Astrocyte of the cerebellum (primary cell): Measurements from ENCODE around the gene GTPBP8.

Experiments used
- DNase-seq: peaks from one replicate; pipeline ENCODE4 v3.0.0-alpha.2; 2011; ENCODE audit warnings: low read depth
- H3K4me3 ChIP-seq: 2 replicates; pipeline ENCODE4 v1.5.1; 2011; ENCODE audit warnings: mild to moderate bottlenecking, low read depth, low read length, moderate library complexity
- in situ Hi-C: cut with HindIII; loops from 2 replicates; pipeline ENCODE4 v1.10.0; 2017; ENCODE audit warnings: low sequenced_read_pairs
- TF ChIP-seq, protein P1 (sequence below): IDR thresholded peaks from 2 replicates; pipeline ENCODE4 v1.5.1; 2012; ENCODE audit warnings: low read length, low read depth, moderate library complexity, mild to moderate bottlenecking; ENCODE audit errors: missing control alignments

The GTPBP8 gene

DNA sequence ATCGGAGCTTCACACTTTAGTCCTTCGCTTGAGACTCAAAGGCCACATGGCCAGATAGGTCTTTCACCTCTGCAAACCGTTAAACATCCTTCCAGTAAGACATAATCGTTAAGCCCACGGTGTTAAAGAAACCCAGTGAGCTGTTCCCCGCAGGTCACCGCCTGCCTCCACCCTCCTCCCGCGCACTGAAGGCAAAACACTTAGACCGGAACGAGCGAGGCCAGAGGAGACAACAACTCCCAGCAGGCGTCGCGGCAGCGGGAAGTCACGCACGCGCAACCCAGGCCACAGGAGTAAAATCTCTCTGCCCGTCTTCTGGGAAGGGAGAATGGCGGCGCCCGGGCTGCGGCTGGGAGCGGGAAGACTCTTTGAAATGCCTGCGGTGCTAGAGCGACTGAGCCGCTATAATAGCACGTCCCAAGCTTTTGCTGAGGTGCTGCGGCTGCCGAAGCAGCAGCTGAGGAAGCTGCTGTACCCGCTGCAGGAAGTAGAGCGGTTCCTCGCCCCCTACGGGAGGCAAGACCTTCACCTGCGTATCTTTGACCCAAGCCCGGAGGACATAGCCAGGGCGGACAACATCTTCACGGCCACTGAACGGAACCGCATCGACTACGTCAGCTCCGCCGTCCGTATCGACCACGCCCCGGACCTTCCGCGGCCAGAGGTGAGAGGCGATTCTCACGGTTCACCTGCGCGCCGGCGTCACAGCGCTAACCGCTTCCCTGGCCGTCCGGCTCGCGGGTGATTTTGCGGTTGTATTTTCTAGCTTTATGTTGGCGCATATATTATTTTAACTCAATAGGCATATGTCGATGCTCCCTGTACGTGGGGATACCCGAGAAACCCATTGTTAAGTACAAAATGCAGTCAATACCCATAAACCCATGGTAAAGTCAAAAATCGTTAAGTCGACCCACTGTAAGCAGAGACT is at the start of gene GTPBP8:
TSS of gene GTPBP8 (plus strand) at position 313 of the 931 bp plus-strand sequence. CDS start at position 329, 16 bp downstream.
- peak within 1 kb of the TSS; percentile 83 for H3K4me3 ChIP-seq
- in situ Hi-C loops: loop anchor here (25.0 kb wide), 1 partner anchor 354 kb away; the partner anchor contains the start of gene CCDC80
- peak; percentile 73 for DNase-seq
- TF ChIP-seq, protein P1, sequence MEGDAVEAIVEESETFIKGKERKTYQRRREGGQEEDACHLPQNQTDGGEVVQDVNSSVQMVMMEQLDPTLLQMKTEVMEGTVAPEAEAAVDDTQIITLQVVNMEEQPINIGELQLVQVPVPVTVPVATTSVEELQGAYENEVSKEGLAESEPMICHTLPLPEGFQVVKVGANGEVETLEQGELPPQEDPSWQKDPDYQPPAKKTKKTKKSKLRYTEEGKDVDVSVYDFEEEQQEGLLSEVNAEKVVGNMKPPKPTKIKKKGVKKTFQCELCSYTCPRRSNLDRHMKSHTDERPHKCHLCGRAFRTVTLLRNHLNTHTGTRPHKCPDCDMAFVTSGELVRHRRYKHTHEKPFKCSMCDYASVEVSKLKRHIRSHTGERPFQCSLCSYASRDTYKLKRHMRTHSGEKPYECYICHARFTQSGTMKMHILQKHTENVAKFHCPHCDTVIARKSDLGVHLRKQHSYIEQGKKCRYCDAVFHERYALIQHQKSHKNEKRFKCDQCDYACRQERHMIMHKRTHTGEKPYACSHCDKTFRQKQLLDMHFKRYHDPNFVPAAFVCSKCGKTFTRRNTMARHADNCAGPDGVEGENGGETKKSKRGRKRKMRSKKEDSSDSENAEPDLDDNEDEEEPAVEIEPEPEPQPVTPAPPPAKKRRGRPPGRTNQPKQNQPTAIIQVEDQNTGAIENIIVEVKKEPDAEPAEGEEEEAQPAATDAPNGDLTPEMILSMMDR: no peak

GRCh38 chr3:112948346-112948838 is 42.4 kb upstream of the GTPBP8 start:
- no peak for DNase-seq
- TF ChIP-seq, protein P1: no peak
- no peak overlapping the region for H3K4me3 ChIP-seq
- in situ Hi-C loops: no loop called here

- TF ChIP-seq, protein P1: no peak
- no peak overlapping the region for H3K4me3 ChIP-seq
- in situ Hi-C loops: no loop called here
- no peak for DNase-seq
These were observed 34.4 kb upstream of the GTPBP8 start for GRCh38 chr3:112956351-112956750.

- TF ChIP-seq, protein P1: no peak
- H3K4me3 ChIP-seq: no peak overlapping the region
- in situ Hi-C loops: no loop called here
- no peak for DNase-seq
These were observed 31.8 kb upstream of the GTPBP8 start for GRCh38 chr3:112958811-112959560.

DNA sequence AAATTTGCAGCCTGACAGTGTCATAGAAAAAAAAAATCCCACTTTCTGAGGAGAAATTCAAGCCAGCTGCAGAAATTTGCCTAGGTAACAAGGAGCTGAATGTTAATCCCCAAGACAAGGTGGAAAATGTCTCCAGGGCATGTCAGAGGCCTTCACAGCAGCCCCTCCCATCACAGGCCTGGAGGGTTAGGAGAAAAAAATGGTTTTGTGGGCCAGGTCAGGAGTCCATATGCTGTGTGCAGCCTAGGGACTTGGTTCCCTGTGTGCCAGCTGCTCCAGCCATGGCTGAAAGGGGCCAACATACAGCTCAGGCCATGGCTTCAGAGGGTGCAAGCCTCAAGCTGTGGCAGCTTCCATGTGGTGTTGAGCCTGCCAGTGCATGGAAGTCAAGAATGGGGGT is 27.1 kb upstream of the GTPBP8 start:
- TF ChIP-seq, protein P1: no peak
- H3K4me3 ChIP-seq: no peak overlapping the region
- in situ Hi-C loops: no loop called here
- no peak for DNase-seq

DNA sequence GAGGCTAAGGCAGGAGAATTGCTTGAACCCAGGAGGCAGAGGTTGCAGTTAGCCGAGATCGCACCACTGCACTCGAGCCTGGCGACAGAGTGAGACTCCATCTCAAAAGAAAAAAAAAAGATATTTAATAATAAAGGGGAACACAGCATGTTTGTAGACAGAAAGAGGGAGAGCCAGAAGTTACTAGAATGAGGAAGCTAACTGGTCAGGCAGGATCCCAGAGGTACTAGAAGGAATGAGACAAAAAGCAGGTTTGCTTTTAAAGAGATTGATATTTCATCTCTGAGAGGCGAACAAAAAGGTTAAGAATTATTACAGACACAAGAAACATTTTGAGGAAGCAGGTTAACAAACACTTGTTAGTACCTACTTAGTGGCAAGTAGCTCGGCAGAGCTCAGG is 25.1 kb upstream of the GTPBP8 start:
- in situ Hi-C loops: no loop called here
- DNase-seq: no peak
- no peak overlapping the region for H3K4me3 ChIP-seq
- TF ChIP-seq, protein P1: no peak
